Neural progenitor cell (in vitro differentiated cells): ENCODE data around the gene CORIN.

Source experiments
- CTCF ChIP-seq: fragments of 200-600 bp; sonication (generic); IDR thresholded peaks from 2 replicates; pipeline ENCODE4 v1.5.1; 2017; ENCODE audit warnings: antibody characterized with exemption, mild to moderate bottlenecking
- EZH2 ChIP-seq: fragments of 200-600 bp; sonication (generic); IDR thresholded peaks from 2 replicates; pipeline ENCODE4 v1.6.1; 2017; ENCODE audit warnings: antibody characterized with exemption, mild to moderate bottlenecking, moderate library complexity
- EZH2phosphoT487 ChIP-seq: fragments of 200-600 bp; sonication (generic); IDR thresholded peaks from 2 replicates; pipeline ENCODE4 v1.6.1; 2017; ENCODE audit warnings: antibody characterized with exemption

DNA sequence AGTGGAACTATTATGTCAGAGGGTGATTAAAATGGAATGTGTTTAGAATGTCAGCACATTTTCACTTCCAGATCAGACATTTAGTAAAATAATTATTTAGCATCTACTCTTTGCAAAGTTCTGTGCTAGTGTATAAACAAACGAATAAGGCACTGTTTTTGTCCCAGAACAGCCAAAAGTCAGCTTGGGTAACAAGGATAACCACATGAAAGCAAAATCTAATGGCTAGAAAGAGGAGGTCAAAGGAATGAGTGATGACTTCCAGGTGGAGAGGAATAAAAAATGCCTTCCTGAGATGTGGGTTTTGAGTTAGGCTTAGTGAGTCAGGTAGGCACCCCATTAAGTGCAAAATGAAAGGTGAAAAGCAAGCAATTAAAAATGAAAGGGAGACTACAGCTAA, 240.2 kb downstream of the CORIN start:
- no peak for TF ChIP-seq CTCF
- TF ChIP-seq EZH2, result no peak
- TF ChIP-seq EZH2phosphoT487, result no peak
